Thyroid gland (tissue), 4 donors: ENCODE data around the gene MYO5A.

Experiments used
- POLR2A ChIP-seq, 2 donors: fragments of 450-650 bp; IDR thresholded peaks; one replicate each; pipeline ENCODE4 v1.6.1; 2017; ENCODE audit warnings: antibody characterized with exemption in 2 of 2, mild to moderate bottlenecking in 2 of 2, moderate library complexity in 1 of 2
- TF ChIP-seq, protein P1 (sequence below), 6 experiments: fragments of 200-600 bp in 3 of 6; fragments of 450-650 bp in 3 of 6; sonication (generic) in 3 of 6; IDR thresholded peaks; one replicate each; pipeline ENCODE4 v1.5.1; 2016 to 2019; ENCODE audit warnings: antibody characterized with exemption in 6 of 6, mild to moderate bottlenecking in 2 of 6, inconsistent platforms in 1 of 6, moderate library complexity in 1 of 6

GRCh38 chr15:52509500-52510245 is 19.0 kb downstream of the MYO5A start:
- TF ChIP-seq, protein P1, sequence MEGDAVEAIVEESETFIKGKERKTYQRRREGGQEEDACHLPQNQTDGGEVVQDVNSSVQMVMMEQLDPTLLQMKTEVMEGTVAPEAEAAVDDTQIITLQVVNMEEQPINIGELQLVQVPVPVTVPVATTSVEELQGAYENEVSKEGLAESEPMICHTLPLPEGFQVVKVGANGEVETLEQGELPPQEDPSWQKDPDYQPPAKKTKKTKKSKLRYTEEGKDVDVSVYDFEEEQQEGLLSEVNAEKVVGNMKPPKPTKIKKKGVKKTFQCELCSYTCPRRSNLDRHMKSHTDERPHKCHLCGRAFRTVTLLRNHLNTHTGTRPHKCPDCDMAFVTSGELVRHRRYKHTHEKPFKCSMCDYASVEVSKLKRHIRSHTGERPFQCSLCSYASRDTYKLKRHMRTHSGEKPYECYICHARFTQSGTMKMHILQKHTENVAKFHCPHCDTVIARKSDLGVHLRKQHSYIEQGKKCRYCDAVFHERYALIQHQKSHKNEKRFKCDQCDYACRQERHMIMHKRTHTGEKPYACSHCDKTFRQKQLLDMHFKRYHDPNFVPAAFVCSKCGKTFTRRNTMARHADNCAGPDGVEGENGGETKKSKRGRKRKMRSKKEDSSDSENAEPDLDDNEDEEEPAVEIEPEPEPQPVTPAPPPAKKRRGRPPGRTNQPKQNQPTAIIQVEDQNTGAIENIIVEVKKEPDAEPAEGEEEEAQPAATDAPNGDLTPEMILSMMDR (IDR thresholded peaks at IDR 0.05): no peak
- no peak for TF ChIP-seq POLR2A (IDR thresholded peaks at IDR 0.05)
